ENCODE results near the gene INTS4.
"Not testable (repeated sequence)": the region's sequence is repeated elsewhere in the genome, so short reads cannot be mapped to it uniquely, and the experiment has no call there.

INTS4 gene

GRCh38 chr11:77942465-77942864 is 52.0 kb downstream of the INTS4 start:
- not testable (repeated sequence) for DNase-seq

- not testable (repeated sequence) for DNase-seq
Observed at GRCh38 chr11:77933596-77933995, 60.9 kb downstream of the INTS4 start.

- DNase-seq = not testable (repeated sequence)
Observed at GRCh38 chr11:77930334-77931208, 63.9 kb downstream of the INTS4 start.

GRCh38 chr11:77917713-77918112 is 76.8 kb downstream of the INTS4 start:
- DNase-seq = not testable (repeated sequence)

- DNase-seq = not testable (repeated sequence)
Observed at GRCh38 chr11:77914307-77914791, 80.1 kb downstream of the INTS4 start.

GRCh38 chr11:77913608-77914306 is 80.7 kb downstream of the INTS4 start:
- DNase-seq = not testable (repeated sequence)

- not testable (repeated sequence) for DNase-seq
Observed at GRCh38 chr11:77910828-77911227, 83.6 kb downstream of the INTS4 start.

- no peak for DNase-seq
Observed at GRCh38 chr11:77909277-77909676, 85.2 kb downstream of the INTS4 start.

GRCh38 chr11:77908835-77909234 is 85.6 kb downstream of the INTS4 start:
- no peak for DNase-seq

- not testable (repeated sequence) for DNase-seq
Observed at GRCh38 chr11:77894949-77895348, 99.5 kb downstream of the INTS4 start.

- DNase-seq = not testable (repeated sequence)
Observed at GRCh38 chr11:77891703-77892102, 102.8 kb downstream of the INTS4 start.

GRCh38 chr11:77891256-77891655 is 103.2 kb downstream of the INTS4 start:
- DNase-seq = not testable (repeated sequence)

- not testable (repeated sequence) for DNase-seq
Observed at GRCh38 chr11:77890619-77891056, 103.8 kb downstream of the INTS4 start.

GRCh38 chr11:77890100-77890614 is 104.3 kb downstream of the INTS4 start:
- DNase-seq = not testable (repeated sequence)

GRCh38 chr11:77889045-77889444 is 105.4 kb downstream of the INTS4 start:
- DNase-seq = not testable (repeated sequence)

GRCh38 chr11:77886401-77886800 is 108.1 kb downstream of the INTS4 start:
- no peak for DNase-seq

GRCh38 chr11:77884829-77885190 is 109.7 kb downstream of the INTS4 start:
- no peak for DNase-seq

GRCh38 chr11:77884186-77884828 is 110.2 kb downstream of the INTS4 start:
- DNase-seq = no peak

GRCh38 chr11:77883775-77884174 is 110.7 kb downstream of the INTS4 start:
- DNase-seq = no peak

- no peak for DNase-seq
Observed at GRCh38 chr11:77882396-77882795, 112.1 kb downstream of the INTS4 start.

GRCh38 chr11:77879218-77879617 is 115.2 kb downstream of the INTS4 start:
- DNase-seq = no peak

GRCh38 chr11:77878247-77878646 is 116.2 kb downstream of the INTS4 start:
- not testable (repeated sequence) for DNase-seq

- no peak for DNase-seq
Observed at GRCh38 chr11:77876045-77876444, 118.4 kb downstream of the INTS4 start.
